OCI-LY1 (cell line): ENCODE results near the gene TMEM220.

ENCODE experiments used
- H2AFZ ChIP-seq: fragments of 200-600 bp; sonication (generic), shearing (Covaris generic); 2 replicates; pipeline ENCODE4 v1.6.0; 2014; ENCODE audit warnings: antibody characterized with exemption, mild to moderate bottlenecking, low read length
- H3F3A ChIP-seq: fragments of 200-600 bp; sonication (generic), shearing (Covaris generic); 2 replicates; pipeline ENCODE4 v1.6.0; 2014; ENCODE audit warnings: mild to moderate bottlenecking, antibody characterized with exemption, low read length, moderate library complexity; ENCODE audit not compliant: insufficient read depth
- H3K27ac ChIP-seq: fragments of 200-600 bp; sonication (generic); 2 replicates; pipeline ENCODE4 v1.5.1; 2014; ENCODE audit warnings: low read length, mixed run types, mild to moderate bottlenecking, low read depth; ENCODE audit not compliant: poor library complexity, severe bottlenecking
- H3K27me3 ChIP-seq: fragments of 200-600 bp; sonication (generic); 2 replicates; pipeline ENCODE4 v1.6.0; 2014; ENCODE audit warnings: antibody characterized with exemption, mild to moderate bottlenecking, low read length, moderate library complexity; ENCODE audit not compliant: insufficient read depth
- H3K36me3 ChIP-seq: fragments of 200-600 bp; sonication (generic); 2 replicates; pipeline ENCODE4 v1.6.1; 2014; ENCODE audit warnings: mild to moderate bottlenecking, antibody characterized with exemption, low read length, moderate library complexity, mixed read lengths; ENCODE audit not compliant: insufficient read depth
- H3K4me1 ChIP-seq: fragments of 200-600 bp; sonication (generic); 2 replicates; pipeline ENCODE4 v1.5.1; 2014; ENCODE audit warnings: mild to moderate bottlenecking, low read length, moderate library complexity; ENCODE audit not compliant: insufficient read depth, severe bottlenecking
- H3K4me2 ChIP-seq: fragments of 200-600 bp; sonication (generic), shearing (Covaris generic); 2 replicates; pipeline ENCODE4 v1.6.1; 2014; ENCODE audit warnings: low read length
- H3K4me3 ChIP-seq: fragments of 200-600 bp; sonication (generic); 2 replicates; pipeline ENCODE4 v1.5.1; 2014; ENCODE audit warnings: low read length, low read depth, mild to moderate bottlenecking, mixed read lengths; ENCODE audit not compliant: poor library complexity, severe bottlenecking
- H3K79me2 ChIP-seq: fragments of 200-600 bp; shearing (Covaris generic); 2 replicates; pipeline ENCODE4 v1.6.1; 2016; ENCODE audit warnings: mixed run types, low read length, mixed read lengths; ENCODE audit not compliant: insufficient read depth
- H3K9ac ChIP-seq: fragments of 200-600 bp; sonication (generic), shearing (Covaris generic); 2 replicates; pipeline ENCODE4 v1.6.1; 2014; ENCODE audit warnings: mild to moderate bottlenecking, low read length, mixed read lengths
- H3K9me2 ChIP-seq: fragments of 200-600 bp; sonication (generic), shearing (Covaris generic); 2 replicates; pipeline ENCODE4 v1.6.1; 2014; ENCODE audit warnings: low read depth, mild to moderate bottlenecking, low read length, mixed read lengths
- H3K9me3 ChIP-seq: fragments of 200-600 bp; shearing (Covaris generic); 2 replicates; pipeline ENCODE4 v1.6.1; 2014; ENCODE audit warnings: low read length, mixed read lengths
- H4K20me1 ChIP-seq: fragments of 200-600 bp; sonication (generic), shearing (Covaris generic); 2 replicates; pipeline ENCODE4 v1.6.0; 2016; ENCODE audit warnings: mild to moderate bottlenecking, low read length; ENCODE audit not compliant: insufficient read depth
- EZH2 ChIP-seq: fragments of 200-600 bp; sonication (generic), shearing (Covaris generic); IDR thresholded peaks from 2 replicates; pipeline ENCODE4 v1.8.0; 2017; ENCODE audit warnings: borderline replicate concordance, mixed run types, mild to moderate bottlenecking, antibody characterized with exemption, low read length, moderate library complexity, mixed read lengths
- TF ChIP-seq, protein P1 (sequence below): fragments of 200-600 bp; sonication (generic), shearing (Covaris generic); IDR thresholded peaks from 2 replicates; pipeline ENCODE4 v1.5.1; 2017; ENCODE audit warnings: mild to moderate bottlenecking, antibody characterized with exemption, low read length, moderate library complexity, mixed read lengths

The TMEM220 gene

DNA sequence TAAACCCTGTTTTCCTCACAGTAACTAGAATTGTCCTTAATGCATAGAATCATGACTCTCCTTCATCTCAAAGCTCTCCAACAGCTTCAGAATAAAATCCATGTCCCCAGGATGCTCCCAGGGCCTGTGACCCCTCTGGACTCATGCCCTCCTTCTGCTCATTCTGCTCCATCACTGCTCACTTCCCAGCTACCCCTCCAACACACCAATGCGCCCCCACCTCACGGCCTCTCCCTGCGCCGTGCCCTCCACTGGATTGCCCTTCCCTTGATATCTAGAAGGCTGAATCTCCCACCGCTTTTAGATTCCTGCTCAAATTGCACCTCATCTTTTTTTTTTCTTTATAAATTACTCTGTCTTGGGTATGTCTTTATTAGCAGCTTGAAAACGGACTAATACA lies 12.6 kb upstream of the TMEM220 start:
- Histone ChIP-seq H3K79me2 (no peaks in the 10 kb centered on the region), H3K36me3 (no peaks in the 10 kb centered on the region), H3K27me3 (no peaks in the 10 kb centered on the region; the same call in 1 of the 2 replicates), H3F3A (no peaks in the 10 kb centered on the region), H3K27ac (no peak overlapping the region), H3K4me1 (no peaks in the 10 kb centered on the region), H3K9ac (no peak overlapping the region), H4K20me1 (no peaks in the 10 kb centered on the region), H3K9me3 (no peaks in the 10 kb centered on the region), H3K4me2 (no peak overlapping the region), H2AFZ (no peak overlapping the region), H3K4me3 (no peak overlapping the region), H3K9me2 (no peaks in the 10 kb centered on the region)
- TF ChIP-seq, protein P1, sequence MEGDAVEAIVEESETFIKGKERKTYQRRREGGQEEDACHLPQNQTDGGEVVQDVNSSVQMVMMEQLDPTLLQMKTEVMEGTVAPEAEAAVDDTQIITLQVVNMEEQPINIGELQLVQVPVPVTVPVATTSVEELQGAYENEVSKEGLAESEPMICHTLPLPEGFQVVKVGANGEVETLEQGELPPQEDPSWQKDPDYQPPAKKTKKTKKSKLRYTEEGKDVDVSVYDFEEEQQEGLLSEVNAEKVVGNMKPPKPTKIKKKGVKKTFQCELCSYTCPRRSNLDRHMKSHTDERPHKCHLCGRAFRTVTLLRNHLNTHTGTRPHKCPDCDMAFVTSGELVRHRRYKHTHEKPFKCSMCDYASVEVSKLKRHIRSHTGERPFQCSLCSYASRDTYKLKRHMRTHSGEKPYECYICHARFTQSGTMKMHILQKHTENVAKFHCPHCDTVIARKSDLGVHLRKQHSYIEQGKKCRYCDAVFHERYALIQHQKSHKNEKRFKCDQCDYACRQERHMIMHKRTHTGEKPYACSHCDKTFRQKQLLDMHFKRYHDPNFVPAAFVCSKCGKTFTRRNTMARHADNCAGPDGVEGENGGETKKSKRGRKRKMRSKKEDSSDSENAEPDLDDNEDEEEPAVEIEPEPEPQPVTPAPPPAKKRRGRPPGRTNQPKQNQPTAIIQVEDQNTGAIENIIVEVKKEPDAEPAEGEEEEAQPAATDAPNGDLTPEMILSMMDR: no peak
- TF ChIP-seq EZH2: no peak

DNA sequence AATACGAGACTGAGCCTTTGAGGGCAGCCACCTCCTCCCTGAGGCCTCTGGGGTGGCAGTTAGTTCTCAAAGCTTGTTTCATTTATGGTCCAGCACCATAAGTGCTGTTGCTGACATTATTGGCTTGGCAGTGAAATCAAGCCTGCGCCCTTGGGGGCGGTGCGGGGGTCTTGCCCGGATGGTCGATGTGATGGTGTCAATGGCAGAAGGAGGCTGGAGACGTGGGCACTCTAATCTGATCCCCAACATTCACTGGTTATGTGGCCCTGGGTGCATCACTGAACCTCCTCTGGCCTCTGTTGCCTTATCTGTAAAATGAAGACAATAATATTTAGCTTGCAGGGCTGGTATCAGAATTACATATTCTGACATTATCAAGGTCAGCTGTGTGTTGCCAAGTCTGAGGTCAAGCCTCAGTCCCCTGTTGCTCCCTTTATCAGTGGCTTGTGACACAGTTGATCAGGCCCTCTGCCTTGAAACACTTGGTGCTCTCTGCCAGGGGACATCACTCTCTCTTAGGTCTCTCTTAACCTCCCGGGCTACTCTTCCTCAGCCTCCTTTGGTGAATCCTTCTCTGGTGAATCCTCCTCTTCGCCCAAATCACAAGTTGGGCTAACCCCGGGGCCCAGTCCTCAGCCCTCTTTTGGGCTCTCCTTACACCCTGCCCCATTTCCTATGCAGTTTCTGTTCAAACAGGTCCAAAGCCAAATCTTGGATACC lies 11.8 kb upstream of the TMEM220 start:
- H3K9me3 ChIP-seq: no peaks in the 10 kb centered on the region
- H3K9ac ChIP-seq: no peak overlapping the region
- H2AFZ ChIP-seq: no peak overlapping the region
- no peaks in the 10 kb centered on the region for H3F3A ChIP-seq
- no peaks in the 10 kb centered on the region; the same call in 1 of the 2 replicates for H3K27me3 ChIP-seq
- H3K4me3 ChIP-seq: no peak overlapping the region
- no peaks in the 10 kb centered on the region for H3K4me1 ChIP-seq
- H3K27ac ChIP-seq: no peak overlapping the region
- no peaks in the 10 kb centered on the region for H4K20me1 ChIP-seq
- TF ChIP-seq EZH2: no peak
- TF ChIP-seq, protein P1: no peak
- no peaks in the 10 kb centered on the region for H3K79me2 ChIP-seq
- H3K4me2 ChIP-seq: no peak overlapping the region
- no peaks in the 10 kb centered on the region for H3K36me3 ChIP-seq
- H3K9me2 ChIP-seq: no peaks in the 10 kb centered on the region

DNA sequence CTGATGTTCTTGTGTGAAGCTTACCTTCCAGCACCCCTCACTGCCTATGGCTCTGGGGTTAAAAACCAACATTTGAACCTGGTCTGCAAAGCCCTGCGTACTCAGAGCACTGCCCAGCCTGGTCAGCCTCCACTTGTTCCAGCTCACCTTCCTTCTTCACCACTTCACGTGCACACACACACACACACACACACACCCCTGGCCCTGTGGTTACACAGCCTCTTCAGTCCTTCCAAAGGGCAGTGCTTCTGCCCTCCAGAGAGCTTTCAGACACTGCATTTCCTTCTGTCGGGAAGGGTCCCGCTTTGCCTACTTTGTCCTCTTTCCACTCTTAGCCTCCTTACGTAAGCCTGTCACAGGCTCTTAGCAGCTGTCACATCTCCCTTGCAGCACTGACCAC lies 9.6 kb upstream of the TMEM220 start:
- no peaks in the 10 kb centered on the region for H3K4me1 ChIP-seq
- no peaks in the 10 kb centered on the region for H4K20me1 ChIP-seq
- no peaks in the 10 kb centered on the region for H3K36me3 ChIP-seq
- H2AFZ ChIP-seq: no peak overlapping the region
- no peak overlapping the region for H3K27ac ChIP-seq
- TF ChIP-seq, protein P1: no peak
- TF ChIP-seq EZH2: no peak
- H3K9me3 ChIP-seq: no peaks in the 10 kb centered on the region
- H3F3A ChIP-seq: no peaks in the 10 kb centered on the region
- H3K79me2 ChIP-seq: no peaks in the 10 kb centered on the region
- no peak overlapping the region for H3K9ac ChIP-seq
- no peak overlapping the region for H3K4me2 ChIP-seq
- no peaks in the 10 kb centered on the region; the same call in 1 of the 2 replicates for H3K27me3 ChIP-seq
- H3K9me2 ChIP-seq: no peaks in the 10 kb centered on the region
- no peak overlapping the region for H3K4me3 ChIP-seq
